Loucy (cell line): Measurements from ENCODE around the gene COX7A2L.

Source experiments
- EZH2phosphoT487 ChIP-seq: fragments of 200-600 bp; IDR thresholded peaks from 2 replicates; pipeline ENCODE4 v1.6.1; 2018; ENCODE audit warnings: antibody characterized with exemption, mild to moderate bottlenecking, moderate library complexity, borderline replicate concordance
- TF ChIP-seq, protein P1 (sequence below): fragments of 200-600 bp; sonication (generic); conservative IDR thresholded peaks from 2 replicates; pipeline ENCODE4 v1.5.1; 2014; ENCODE audit warnings: mild to moderate bottlenecking, antibody characterized with exemption, low read length

- no peak for TF ChIP-seq EZH2phosphoT487
- TF ChIP-seq, protein P1, sequence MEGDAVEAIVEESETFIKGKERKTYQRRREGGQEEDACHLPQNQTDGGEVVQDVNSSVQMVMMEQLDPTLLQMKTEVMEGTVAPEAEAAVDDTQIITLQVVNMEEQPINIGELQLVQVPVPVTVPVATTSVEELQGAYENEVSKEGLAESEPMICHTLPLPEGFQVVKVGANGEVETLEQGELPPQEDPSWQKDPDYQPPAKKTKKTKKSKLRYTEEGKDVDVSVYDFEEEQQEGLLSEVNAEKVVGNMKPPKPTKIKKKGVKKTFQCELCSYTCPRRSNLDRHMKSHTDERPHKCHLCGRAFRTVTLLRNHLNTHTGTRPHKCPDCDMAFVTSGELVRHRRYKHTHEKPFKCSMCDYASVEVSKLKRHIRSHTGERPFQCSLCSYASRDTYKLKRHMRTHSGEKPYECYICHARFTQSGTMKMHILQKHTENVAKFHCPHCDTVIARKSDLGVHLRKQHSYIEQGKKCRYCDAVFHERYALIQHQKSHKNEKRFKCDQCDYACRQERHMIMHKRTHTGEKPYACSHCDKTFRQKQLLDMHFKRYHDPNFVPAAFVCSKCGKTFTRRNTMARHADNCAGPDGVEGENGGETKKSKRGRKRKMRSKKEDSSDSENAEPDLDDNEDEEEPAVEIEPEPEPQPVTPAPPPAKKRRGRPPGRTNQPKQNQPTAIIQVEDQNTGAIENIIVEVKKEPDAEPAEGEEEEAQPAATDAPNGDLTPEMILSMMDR, result no peak
Observed at GRCh38 chr2:42327125-42327524, 33.9 kb downstream of the COX7A2L start.
